Skeletal muscle satellite cell (primary cell): ENCODE data around the gene NOD1.

Experiments used
- H3K27me3 ChIP-seq: 2 replicates; pipeline ENCODE4 v1.7.0; 2013; ENCODE audit warnings: low read length; ENCODE audit not compliant: control insufficient read depth, insufficient read depth
- H3K36me3 ChIP-seq: 2 replicates; pipeline ENCODE4 v1.7.0; 2013; ENCODE audit warnings: mild to moderate bottlenecking, control low read depth, low read length; ENCODE audit not compliant: insufficient read depth
- H3K4me1 ChIP-seq: 2 replicates; pipeline ENCODE4 v1.7.0; 2013; ENCODE audit warnings: low read length; ENCODE audit not compliant: control insufficient read depth, insufficient read depth
- H3K4me2 ChIP-seq: 2 replicates; pipeline ENCODE4 v1.7.0; 2013; ENCODE audit warnings: mild to moderate bottlenecking, low read length
- H3K4me3 ChIP-seq: 2 replicates; pipeline ENCODE4 v1.7.0; 2013; ENCODE audit warnings: low read length
- H3K9ac ChIP-seq: 2 replicates; pipeline ENCODE4 v1.7.0; 2013; ENCODE audit warnings: mild to moderate bottlenecking, low read depth, low read length, moderate library complexity
- H3K9me3 ChIP-seq: replicated peaks from 2 replicates; pipeline ENCODE4 v1.7.0; 2013; ENCODE audit warnings: mild to moderate bottlenecking, control low read depth, low read length

The NOD1 gene

GRCh38 chr7:30436046-30436445 is 42.5 kb downstream of the NOD1 start:
- Histone ChIP-seq H3K36me3 (peaks cover 34% of the 10 kb centered on the region), H3K9me3 (no peaks in the 10 kb centered on the region), H3K4me3 (no peak overlapping the region), H3K9ac (no peak overlapping the region), H3K27me3 (no peaks in the 10 kb centered on the region), H3K4me2 (no peak overlapping the region), H3K4me1 (peaks cover 5% of the 10 kb centered on the region)

- Histone ChIP-seq H3K4me1 (peaks cover 5% of the 10 kb centered on the region), H3K9me3 (no peaks in the 10 kb centered on the region), H3K4me3 (no peak overlapping the region), H3K9ac (no peak overlapping the region), H3K27me3 (no peaks in the 10 kb centered on the region), H3K36me3 (peaks cover 40% of the 10 kb centered on the region), H3K4me2 (no peak overlapping the region)
These were observed 44.3 kb downstream of the NOD1 start for GRCh38 chr7:30434140-30434799.

DNA sequence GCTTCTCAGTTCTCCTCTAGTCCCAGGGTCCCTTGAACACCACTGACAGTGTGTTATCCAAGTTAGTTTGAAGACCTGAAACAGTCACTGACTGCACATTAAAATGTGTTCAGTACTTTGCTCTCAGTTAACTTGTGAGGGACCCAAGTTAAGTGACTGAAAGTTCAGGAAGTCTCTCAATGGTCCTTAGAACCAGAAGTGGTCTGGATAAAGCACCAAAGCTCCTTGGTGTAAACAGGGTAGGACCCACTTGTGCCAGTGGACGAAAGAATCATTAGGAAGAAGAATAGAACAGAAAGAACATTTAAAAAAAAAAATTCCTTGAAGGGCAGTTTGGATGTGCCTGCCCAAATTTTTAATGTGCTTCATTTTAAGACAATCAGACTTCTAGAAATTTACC is 45.1 kb downstream of the NOD1 start:
- no peak overlapping the region for H3K4me3 ChIP-seq
- no peak overlapping the region for H3K4me2 ChIP-seq
- H3K4me1 ChIP-seq = peaks cover 5% of the 10 kb centered on the region
- no peak overlapping the region for H3K9ac ChIP-seq
- H3K36me3 ChIP-seq = peaks cover 39% of the 10 kb centered on the region
- no peaks in the 10 kb centered on the region for H3K9me3 ChIP-seq
- no peaks in the 10 kb centered on the region for H3K27me3 ChIP-seq

GRCh38 chr7:30433082-30433481 is 45.5 kb downstream of the NOD1 start:
- H3K27me3 ChIP-seq = no peaks in the 10 kb centered on the region
- H3K9me3 ChIP-seq = no peaks in the 10 kb centered on the region
- H3K4me1 ChIP-seq = peaks cover 5% of the 10 kb centered on the region
- peaks cover 35% of the 10 kb centered on the region for H3K36me3 ChIP-seq
- H3K9ac ChIP-seq = no peak overlapping the region
- no peak overlapping the region for H3K4me3 ChIP-seq
- H3K4me2 ChIP-seq = no peak overlapping the region

DNA sequence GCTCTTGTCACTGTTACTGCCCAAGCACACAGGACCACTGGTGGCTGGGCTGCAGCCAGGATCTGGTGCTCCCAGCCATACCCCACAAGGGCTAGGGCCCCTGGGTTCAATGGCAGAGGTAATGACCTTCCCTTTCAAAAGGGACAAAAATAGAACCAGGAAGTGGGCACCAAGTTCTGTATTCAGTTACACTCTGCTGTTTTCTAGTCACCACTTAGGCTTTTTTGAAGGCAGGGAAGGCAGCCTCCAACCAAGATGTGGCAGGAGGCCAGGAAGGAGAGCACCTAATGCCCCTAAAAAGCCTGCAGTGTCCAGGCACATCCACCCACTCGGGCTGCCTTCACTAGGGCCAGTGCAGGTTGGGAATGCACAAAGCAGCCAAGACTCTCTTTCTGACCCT is 47.8 kb downstream of the NOD1 start:
- Histone ChIP-seq H3K9ac (no peak overlapping the region), H3K27me3 (no peaks in the 10 kb centered on the region), H3K4me3 (no peak overlapping the region), H3K4me2 (no peak overlapping the region), H3K4me1 (peaks cover 5% of the 10 kb centered on the region), H3K9me3 (no peaks in the 10 kb centered on the region), H3K36me3 (peaks cover 30% of the 10 kb centered on the region)

DNA sequence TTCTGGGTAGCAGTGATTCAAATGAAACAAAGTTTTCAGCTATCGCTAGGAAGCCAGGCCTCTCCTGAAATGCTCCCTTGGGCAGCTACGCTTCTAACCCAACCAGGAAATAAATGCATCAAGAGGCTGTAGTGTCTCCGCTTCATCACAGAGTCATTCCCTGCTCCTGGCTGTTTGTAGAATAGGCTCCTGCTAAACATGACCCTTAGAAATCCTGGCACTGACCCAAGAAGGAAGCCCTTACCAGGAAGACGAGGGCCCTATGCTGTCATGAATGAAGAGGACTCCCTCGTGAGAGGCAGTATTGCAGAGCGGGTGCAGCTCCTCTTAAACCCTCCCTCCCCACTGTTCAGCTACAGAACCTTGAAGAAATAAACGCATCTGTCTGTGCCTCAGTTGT is 48.3 kb downstream of the NOD1 start:
- peaks cover 5% of the 10 kb centered on the region for H3K4me1 ChIP-seq
- H3K27me3 ChIP-seq = no peaks in the 10 kb centered on the region
- no peak overlapping the region for H3K9ac ChIP-seq
- no peak overlapping the region for H3K4me3 ChIP-seq
- no peak overlapping the region for H3K4me2 ChIP-seq
- H3K9me3 ChIP-seq = no peaks in the 10 kb centered on the region
- peaks cover 28% of the 10 kb centered on the region for H3K36me3 ChIP-seq

GRCh38 chr7:30429156-30429530 is 49.4 kb downstream of the NOD1 start:
- Histone ChIP-seq H3K27me3 (no peaks in the 10 kb centered on the region), H3K36me3 (peaks cover 20% of the 10 kb centered on the region), H3K4me1 (peaks cover 5% of the 10 kb centered on the region), H3K4me2 (no peak overlapping the region), H3K9ac (no peak overlapping the region), H3K4me3 (no peak overlapping the region), H3K9me3 (no peaks in the 10 kb centered on the region)

DNA sequence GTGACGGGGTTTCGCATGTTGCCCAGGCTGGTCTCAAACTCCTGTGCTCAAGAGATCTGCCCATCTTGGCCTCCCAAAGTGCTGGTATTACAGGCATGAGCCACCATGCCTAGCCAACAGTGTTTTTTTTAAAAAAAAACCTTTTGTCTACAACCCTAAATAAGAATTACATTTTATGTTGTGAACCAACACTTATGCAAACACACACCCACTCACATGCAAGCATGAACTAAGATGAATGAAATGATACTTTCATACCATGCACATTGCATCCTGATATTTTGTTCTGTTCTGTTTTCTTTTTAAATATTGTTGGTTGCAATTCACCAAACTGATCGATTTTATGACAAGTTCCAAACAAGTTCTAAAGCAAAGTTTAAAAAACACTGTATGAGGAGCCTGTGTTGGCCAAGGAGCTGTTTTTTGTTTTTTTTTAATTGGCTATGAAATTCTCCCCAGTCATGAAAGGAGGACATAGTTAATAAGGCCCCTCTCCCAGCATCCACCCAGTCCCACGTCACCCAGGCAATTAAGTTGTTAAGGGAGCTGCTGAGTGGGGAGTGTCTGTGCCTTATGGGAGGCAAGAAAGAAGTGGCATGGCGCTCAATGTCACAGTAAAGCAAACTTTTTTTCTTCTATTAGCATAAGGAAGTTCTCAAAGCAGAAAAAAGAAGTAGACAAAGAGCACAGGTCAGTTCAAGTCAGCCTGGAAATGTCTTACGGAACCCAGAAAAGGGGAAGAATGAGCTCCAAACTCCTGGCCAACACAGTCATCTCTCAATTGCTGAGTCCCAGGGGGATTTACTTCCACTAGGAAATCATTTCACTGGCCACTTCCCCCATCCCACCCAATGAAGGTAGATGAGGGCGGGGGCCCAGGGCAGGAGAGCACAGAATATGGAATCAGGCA is 50.1 kb downstream of the NOD1 start:
- no peaks in the 10 kb centered on the region for H3K9me3 ChIP-seq
- H3K36me3 ChIP-seq = peaks cover 19% of the 10 kb centered on the region
- no peak overlapping the region for H3K4me3 ChIP-seq
- no peak overlapping the region for H3K4me2 ChIP-seq
- peaks cover 5% of the 10 kb centered on the region for H3K4me1 ChIP-seq
- no peak overlapping the region for H3K9ac ChIP-seq
- no peaks in the 10 kb centered on the region for H3K27me3 ChIP-seq

DNA sequence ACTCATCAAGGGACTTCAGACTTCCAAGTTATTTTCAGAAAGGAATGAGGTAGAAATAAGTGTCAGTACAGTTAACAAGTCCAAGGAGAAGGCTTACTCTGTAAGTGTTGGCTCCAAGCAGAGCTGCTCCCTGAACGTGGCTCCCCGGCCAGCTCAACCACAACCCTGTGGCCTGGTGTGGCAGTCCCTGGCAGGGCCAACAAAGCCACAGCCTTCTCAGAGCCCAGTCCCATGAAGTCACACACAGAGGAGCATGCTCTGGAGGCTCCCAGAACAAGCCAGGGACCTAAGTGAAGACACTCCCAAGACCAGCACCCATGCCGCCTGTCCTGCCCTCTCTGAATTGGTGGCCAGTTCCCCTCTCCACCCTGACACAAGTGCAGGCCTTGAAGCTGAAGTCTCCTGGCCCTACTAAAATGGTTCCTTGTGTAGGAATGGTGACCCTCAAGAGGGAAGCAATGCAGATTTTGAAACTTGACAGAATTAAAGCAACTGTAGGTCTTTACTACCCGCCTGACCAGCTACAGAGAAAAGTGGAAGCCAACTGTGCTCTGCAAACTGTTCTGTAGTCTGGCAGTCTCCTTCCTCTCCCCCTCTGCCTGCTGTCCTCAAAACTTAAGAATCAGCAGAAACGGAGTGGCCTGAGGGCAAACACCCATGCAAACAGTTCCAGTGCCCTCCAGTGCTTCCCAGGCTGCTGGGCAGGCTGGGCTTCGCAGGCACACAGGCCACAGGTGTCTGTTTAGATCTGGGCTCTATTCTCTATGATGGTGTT is 51.1 kb downstream of the NOD1 start:
- Histone ChIP-seq H3K36me3 (peaks cover 15% of the 10 kb centered on the region), H3K27me3 (no peaks in the 10 kb centered on the region), H3K4me2 (no peak overlapping the region), H3K9me3 (no peaks in the 10 kb centered on the region), H3K9ac (no peak overlapping the region), H3K4me1 (peaks cover under 1% of the 10 kb centered on the region), H3K4me3 (no peak overlapping the region)

DNA sequence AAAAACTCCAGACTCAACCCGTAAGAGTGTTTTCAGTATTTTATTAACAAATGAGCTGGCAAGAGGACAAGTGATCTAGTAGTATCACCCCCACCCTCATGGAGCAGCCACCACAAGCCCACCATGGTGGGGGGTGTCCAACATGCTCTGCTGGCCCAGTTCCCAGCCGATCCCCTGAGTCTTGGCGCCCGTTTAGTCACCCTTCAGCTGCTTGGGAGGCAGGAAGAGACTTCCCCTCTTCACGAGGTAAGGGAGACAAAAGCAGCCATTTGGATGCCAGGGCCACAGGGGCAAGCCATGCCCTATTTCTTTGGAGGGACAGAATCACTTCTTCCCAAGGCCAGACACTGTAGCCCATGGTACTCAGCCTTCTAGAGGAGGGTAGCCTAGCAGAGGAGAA is 54.1 kb downstream of the NOD1 start:
- H3K36me3 ChIP-seq = peaks cover 5% of the 10 kb centered on the region
- H3K4me2 ChIP-seq = no peak overlapping the region
- H3K4me1 ChIP-seq = no peaks in the 10 kb centered on the region
- H3K4me3 ChIP-seq = no peak overlapping the region
- H3K9me3 ChIP-seq = no peaks in the 10 kb centered on the region
- H3K9ac ChIP-seq = no peak overlapping the region
- H3K27me3 ChIP-seq = no peaks in the 10 kb centered on the region

GRCh38 chr7:30423788-30424505 is 54.6 kb downstream of the NOD1 start:
- no peaks in the 10 kb centered on the region for H3K27me3 ChIP-seq
- H3K4me1 ChIP-seq = no peaks in the 10 kb centered on the region
- no peak overlapping the region for H3K9ac ChIP-seq
- peaks cover 5% of the 10 kb centered on the region for H3K36me3 ChIP-seq
- no peak overlapping the region for H3K4me2 ChIP-seq
- no peaks in the 10 kb centered on the region for H3K9me3 ChIP-seq
- no peak overlapping the region for H3K4me3 ChIP-seq
